ENCODE measurements around the gene HES3.

HES3 gene

GRCh38 chr1:6281511-6282402, 37.8 kb downstream of the HES3 start:
- no peak for DNase-seq

DNA sequence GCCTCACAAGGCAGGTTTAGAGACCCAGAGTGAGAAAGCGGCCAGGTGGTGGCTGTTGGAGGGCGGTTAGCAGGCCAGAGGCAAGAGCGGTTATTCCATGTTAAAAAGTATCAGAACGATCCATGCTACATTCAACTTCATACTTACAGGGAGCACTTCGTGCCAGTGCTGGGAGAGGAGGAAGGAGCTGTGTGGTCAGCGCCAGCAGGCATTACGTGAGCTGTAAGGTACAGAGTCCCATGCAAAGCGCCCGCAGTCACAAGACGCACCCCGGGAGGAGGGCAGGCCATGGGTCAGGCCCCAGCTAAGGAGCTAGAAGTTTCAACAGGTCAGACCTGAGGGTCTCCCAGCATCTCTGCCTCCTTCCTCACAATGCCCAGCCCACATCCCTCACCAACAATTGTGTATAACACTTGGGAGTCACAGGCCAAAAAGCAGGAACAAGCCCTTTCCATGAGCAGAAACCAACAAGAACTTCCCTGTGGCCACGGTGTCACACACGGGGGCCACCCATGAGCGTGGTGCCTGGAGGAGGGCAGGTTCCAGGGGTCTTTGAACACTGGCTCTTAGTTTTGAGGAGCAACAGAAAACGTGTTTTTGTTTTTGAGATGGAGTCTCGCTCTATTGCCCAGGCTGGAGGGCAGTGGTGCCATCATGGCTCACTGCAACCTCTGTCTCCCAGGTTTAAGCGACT, 38.7 kb downstream of the HES3 start:
- no peak for DNase-seq

DNA sequence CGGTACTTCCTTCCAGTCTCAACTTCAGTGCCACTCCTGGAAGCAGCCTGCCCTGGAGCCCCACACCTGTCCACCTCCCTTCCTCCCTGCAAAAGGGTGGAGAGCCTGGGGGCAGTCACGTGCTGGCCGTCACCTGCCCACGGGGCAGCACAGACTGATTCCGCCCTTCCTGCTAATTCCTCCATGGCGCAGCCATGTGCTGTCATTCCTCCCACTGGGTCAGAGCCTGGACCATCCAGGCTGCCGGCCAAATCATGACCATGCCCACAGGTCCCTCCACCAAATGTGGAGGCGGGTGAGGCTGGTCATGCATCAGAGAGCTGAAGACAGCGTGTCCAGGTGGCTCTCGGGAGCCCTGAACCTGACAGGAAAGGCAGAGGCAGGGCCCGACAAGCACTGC, 41.4 kb downstream of the HES3 start:
- DNase-seq = no peak

DNA sequence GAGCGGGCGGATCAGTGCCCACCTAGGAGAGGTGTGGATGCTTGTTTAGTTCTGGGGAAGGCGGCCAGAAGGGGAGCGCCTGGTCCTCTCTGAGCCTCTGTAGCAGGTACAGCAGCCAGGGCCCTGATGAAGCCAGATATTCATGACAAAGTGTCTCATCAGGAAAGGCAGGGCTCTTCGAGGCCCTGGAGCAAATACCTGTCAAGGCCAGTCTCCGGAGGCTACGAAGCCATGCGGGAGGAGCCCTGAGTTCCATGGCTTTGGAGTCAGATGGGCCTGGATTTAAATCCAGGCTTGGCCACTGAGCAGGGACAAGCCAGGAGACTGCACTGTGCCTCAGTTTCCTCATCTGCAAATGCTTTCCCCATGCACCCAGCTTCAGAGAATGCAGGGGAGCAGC, 42.3 kb downstream of the HES3 start:
- no peak for DNase-seq

- DNase-seq = no peak
These were observed 43.0 kb downstream of the HES3 start for GRCh38 chr1:6287029-6287428.

DNA sequence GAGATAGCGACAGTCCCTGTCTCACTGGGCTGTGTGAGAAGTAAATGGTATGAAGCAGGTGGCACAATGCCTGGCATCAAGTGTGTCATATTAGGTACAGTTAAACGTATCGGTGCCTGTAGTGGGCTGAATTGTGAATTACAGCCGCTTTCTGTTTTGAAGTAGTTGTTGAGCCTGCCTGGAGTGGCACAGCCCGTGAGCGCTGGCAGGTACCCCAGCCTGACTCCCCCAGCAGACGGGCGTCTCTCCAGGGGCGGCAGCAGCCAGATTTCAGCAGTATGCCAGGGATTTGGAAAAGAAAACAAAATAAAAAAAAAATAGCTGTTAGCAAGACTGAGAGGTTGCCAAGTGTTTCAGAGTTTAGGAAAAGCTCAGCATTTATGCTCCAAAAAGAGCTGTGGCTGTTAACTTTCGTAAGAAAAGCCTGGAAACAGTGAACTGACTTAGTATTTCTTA, 43.5 kb downstream of the HES3 start:
- no peak for DNase-seq

GRCh38 chr1:6288026-6288425, 44.0 kb downstream of the HES3 start:
- no peak for DNase-seq

DNA sequence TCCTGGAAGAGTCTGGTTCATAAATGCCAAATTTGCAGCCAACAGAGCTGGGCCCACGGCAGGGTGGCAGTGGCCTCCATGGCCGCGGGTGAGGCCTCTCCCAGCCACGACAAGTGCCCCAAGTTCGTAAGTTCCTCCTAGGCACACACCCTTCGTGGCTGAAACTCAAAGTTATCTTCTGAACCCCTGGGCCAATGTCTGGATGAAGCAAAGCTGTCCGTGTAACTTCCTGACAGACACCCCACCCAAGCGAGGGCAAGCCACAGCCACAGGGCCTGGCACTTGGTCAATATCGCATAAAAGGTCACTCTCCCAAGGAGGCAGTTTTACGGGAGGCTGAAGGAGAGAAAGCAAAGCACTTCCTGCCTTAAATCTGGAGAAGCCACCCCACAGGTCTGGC, 44.7 kb downstream of the HES3 start:
- DNase-seq = no peak

- no peak for DNase-seq
These were observed 48.1 kb downstream of the HES3 start for GRCh38 chr1:6292102-6292501.

GRCh38 chr1:6294080-6294889, 50.3 kb downstream of the HES3 start:
- DNase-seq = no peak

DNA sequence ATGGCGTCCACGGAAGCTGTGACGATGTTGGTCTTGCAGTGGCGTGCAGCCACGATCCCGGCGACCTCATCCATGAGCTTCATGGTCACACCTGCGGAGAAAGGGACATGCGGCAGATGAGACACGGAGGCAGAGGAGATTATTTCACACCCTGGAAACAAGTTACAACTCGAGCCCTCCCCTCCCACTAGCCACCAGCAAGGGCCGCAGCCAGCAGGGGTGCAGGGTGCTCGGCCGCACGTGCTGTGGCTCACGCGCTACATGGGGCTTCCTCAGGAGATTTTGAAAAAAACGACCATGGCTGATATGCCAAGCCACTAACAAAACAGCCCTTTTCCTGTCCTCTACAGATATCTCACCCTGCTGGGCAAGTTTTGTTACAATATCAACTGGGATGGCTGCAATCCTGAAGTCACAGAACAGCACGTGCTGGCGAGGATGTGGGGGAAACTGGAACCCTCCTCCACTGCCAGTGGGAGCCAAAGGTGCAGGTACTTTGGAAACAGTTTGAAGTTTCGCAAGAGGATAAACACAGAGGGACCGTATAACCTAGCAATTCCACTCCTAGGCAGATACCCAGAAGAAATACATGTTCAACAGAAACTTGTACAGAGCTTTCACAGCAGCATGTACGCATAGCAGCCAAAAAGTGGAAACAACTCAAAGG, 51.0 kb downstream of the HES3 start:
- DNase-seq = no peak
